Ramos (cell line): ENCODE data around the gene ANO6.

Experiments used
- in situ Hi-C: fragments of 300-500 bp; cut with MboI; formaldehyde crosslinking; loops from one replicate; pipeline ENCODE4 v1.14.3; 2022; ENCODE audit warnings: low sequenced_read_pairs; ENCODE audit not compliant: unreplicated experiment

ANO6 gene

GRCh38 chr12:45337835-45338234 lies 121.9 kb downstream of the ANO6 start:
- in situ Hi-C loops: no loop called here

- in situ Hi-C loops: no loop called here
Observed at GRCh38 chr12:45338272-45338671, 122.4 kb downstream of the ANO6 start.

- in situ Hi-C loops: no loop called here
Observed at GRCh38 chr12:45339035-45339434, 123.1 kb downstream of the ANO6 start.

GRCh38 chr12:45342171-45342570 lies 126.3 kb downstream of the ANO6 start:
- in situ Hi-C loops: no loop called here

- in situ Hi-C loops: no loop called here
Observed at GRCh38 chr12:45342848-45343247, 127.0 kb downstream of the ANO6 start.

GRCh38 chr12:45343269-45344051 lies 127.6 kb downstream of the ANO6 start:
- in situ Hi-C loops: no loop called here

- in situ Hi-C loops: no loop called here
Observed at GRCh38 chr12:45348311-45348710, 132.4 kb downstream of the ANO6 start.

- in situ Hi-C loops: no loop called here
Observed at GRCh38 chr12:45348986-45349385, 133.1 kb downstream of the ANO6 start.

- in situ Hi-C loops: no loop called here
Observed at GRCh38 chr12:45349916-45350315, 134.0 kb downstream of the ANO6 start.

GRCh38 chr12:45350861-45351260 lies 135.0 kb downstream of the ANO6 start:
- in situ Hi-C loops: no loop called here

- in situ Hi-C loops: no loop called here
Observed at GRCh38 chr12:45351921-45352670, 136.2 kb downstream of the ANO6 start.

- in situ Hi-C loops: no loop called here
Observed at GRCh38 chr12:45353944-45354343, 138.0 kb downstream of the ANO6 start.

GRCh38 chr12:45354399-45354798 lies 138.5 kb downstream of the ANO6 start:
- in situ Hi-C loops: no loop called here

- in situ Hi-C loops: no loop called here
Observed at GRCh38 chr12:45355730-45356129, 139.8 kb downstream of the ANO6 start.

GRCh38 chr12:45356822-45357538 lies 141.1 kb downstream of the ANO6 start:
- in situ Hi-C loops: no loop called here

- in situ Hi-C loops: no loop called here
Observed at GRCh38 chr12:45357539-45358417, 141.9 kb downstream of the ANO6 start.

- in situ Hi-C loops: no loop called here
Observed at GRCh38 chr12:45362291-45362690, 146.4 kb downstream of the ANO6 start.

GRCh38 chr12:45363903-45364302 lies 148.0 kb downstream of the ANO6 start:
- in situ Hi-C loops: no loop called here

- in situ Hi-C loops: no loop called here
Observed at GRCh38 chr12:45368841-45369489, 153.1 kb downstream of the ANO6 start.

GRCh38 chr12:45377815-45378214 lies 161.9 kb downstream of the ANO6 start:
- in situ Hi-C loops: no loop called here
